ENCODE results near the gene TXLNG. TPM values are rescaled to one million over a fixed set of nuclear protein-coding genes. Genes with fewer than 3 reads are reported as not detected.

TXLNG gene
- total and polyA plus RNA-seq, 9 donors, result 14.0 to 27.7 (median 20.2) TPM

DNA sequence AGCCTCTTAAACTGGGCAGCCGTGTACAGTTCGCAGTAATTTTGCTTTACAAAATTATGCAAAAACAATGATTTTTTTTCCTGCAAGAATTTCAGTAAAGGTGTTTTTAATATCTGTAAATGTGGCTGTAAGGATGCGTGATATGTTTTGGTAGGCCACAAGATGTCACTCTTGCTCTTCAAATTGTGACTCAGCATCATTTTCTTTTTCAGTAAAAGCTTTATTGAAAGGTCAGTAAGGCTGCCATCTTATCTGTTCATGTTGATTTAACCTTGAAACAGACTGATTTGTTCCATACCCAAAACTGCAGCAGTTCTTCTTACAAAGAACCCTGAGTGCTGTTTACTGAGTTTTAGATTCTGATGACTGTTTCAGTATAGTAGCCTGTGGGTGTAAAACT, 39.9 kb downstream of the TXLNG start:
- intact Hi-C loops (cut with DNase I), result no loop called here
- Histone ChIP-seq H3K4me1 (ENCODE audit: insufficient read depth) (no peaks in the 10 kb centered on the region), H3K27me3 (no peaks in the 10 kb centered on the region), H3K4me3 (no peak overlapping the region), H3K27ac (peak overlapping the region in 1 of 2 donors; percentile 42), H3K9me3 (no peaks in the 10 kb centered on the region), H3K36me3 (no peaks in the 10 kb centered on the region)
- 35 to 54% (median 52%) methylated on average over 3 of the region's 3 CpGs for WGBS, 3 donors
- TF ChIP-seq EP300 (IDR thresholded peaks at IDR 0.05) (no peak), POLR2A (IDR thresholded peaks at IDR 0.05) (no peak)
- TF ChIP-seq, protein P1, sequence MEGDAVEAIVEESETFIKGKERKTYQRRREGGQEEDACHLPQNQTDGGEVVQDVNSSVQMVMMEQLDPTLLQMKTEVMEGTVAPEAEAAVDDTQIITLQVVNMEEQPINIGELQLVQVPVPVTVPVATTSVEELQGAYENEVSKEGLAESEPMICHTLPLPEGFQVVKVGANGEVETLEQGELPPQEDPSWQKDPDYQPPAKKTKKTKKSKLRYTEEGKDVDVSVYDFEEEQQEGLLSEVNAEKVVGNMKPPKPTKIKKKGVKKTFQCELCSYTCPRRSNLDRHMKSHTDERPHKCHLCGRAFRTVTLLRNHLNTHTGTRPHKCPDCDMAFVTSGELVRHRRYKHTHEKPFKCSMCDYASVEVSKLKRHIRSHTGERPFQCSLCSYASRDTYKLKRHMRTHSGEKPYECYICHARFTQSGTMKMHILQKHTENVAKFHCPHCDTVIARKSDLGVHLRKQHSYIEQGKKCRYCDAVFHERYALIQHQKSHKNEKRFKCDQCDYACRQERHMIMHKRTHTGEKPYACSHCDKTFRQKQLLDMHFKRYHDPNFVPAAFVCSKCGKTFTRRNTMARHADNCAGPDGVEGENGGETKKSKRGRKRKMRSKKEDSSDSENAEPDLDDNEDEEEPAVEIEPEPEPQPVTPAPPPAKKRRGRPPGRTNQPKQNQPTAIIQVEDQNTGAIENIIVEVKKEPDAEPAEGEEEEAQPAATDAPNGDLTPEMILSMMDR (IDR thresholded peaks at IDR 0.05), result peak; percentile 15 to 72 (median 52)
- no peak for DNase-seq

DNA sequence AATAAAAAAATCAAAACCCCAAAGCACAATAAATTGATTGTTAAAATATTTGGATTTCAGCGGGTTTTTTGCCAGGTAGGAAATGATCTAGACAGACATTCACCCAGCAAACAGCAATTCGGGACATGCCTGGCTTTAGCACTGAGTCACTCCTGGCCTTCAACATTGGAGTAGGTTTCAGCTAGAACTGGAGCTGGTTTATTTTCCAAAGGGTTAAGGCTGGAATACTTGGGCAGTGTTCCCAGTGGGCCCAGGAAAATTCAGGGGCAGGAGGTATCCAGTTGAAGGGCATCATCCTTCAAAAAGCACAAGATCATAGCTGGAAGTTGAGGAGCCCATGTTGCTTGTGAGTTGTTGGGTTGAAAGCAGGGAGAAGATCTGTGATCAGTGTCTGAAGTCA, 41.0 kb downstream of the TXLNG start:
- Histone ChIP-seq H3K27me3 (no peaks in the 10 kb centered on the region), H3K9me3 (no peaks in the 10 kb centered on the region), H3K4me1 (ENCODE audit: insufficient read depth) (no peaks in the 10 kb centered on the region), H3K27ac (peak overlapping the region in 1 of 2 donors; percentile 42), H3K36me3 (no peaks in the 10 kb centered on the region), H3K4me3 (no peak overlapping the region)
- intact Hi-C loops (cut with DNase I), result no loop called here
- TF ChIP-seq, protein P1 (IDR thresholded peaks at IDR 0.05), result no peak
- TF ChIP-seq EP300 (IDR thresholded peaks at IDR 0.05) (no peak), POLR2A (IDR thresholded peaks at IDR 0.05) (no peak)
- WGBS, 3 donors, result 84 to 87% (median 85%) methylated on average over 2 of the region's 2 CpGs
- DNase-seq, result no peak

DNA sequence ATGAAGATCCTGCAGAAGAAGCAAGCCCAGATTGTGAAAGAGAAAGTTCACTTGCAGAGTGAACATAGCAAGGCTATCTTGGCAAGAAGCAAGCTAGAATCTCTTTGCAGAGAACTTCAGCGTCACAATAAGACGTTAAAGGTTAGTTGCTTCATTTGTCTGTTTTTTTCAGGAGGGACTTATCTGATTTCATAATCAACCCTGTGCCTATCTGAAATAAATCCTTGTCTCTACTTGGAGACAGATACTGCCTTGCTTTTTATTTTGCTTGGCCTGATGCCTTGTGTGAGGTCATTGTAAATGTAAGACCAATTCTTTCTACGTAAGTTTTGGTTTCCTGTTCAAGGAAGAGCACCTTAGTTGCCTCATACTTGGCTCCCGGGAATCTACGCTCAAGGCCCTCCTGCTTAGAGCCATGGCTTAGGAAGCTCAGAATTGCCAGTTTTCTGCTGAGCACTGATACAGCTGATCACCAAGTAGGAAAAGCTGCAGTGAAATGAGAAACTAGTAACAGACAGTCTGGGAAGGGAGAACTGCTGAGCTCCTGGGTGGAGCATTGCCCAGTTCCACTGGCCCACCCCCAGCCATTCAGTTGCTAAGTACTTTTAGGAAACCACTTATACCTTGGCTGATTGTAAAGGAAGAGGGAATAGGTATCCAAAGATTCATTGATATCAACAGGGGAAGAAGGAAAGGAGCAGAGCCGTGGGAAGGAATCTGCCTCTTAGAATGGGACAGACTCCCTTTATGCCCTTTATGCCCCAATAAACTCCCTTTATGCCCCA, 42.0 kb downstream of the TXLNG start:
- intact Hi-C loops (cut with DNase I), result no loop called here
- 52 to 73% (median 57%) methylated on average over 6 of the region's 6 CpGs for WGBS, 3 donors
- H3K9me3 ChIP-seq, result no peaks in the 10 kb centered on the region
- H3K27me3 ChIP-seq, result no peaks in the 10 kb centered on the region
- H3K4me3 ChIP-seq, result no peak overlapping the region
- TF ChIP-seq EP300 (IDR thresholded peaks at IDR 0.05), result no peak
- TF ChIP-seq POLR2A (IDR thresholded peaks at IDR 0.05), result no peak
- TF ChIP-seq, protein P1 (IDR thresholded peaks at IDR 0.05), result no peak
- peak overlapping the region in 1 of 2 donors; percentile 68 for H3K27ac ChIP-seq
- no peaks in the 10 kb centered on the region for H3K4me1 ChIP-seq (ENCODE audit: insufficient read depth)
- no peaks in the 10 kb centered on the region for H3K36me3 ChIP-seq
- peak in 3 of 5 donors; percentile 40 to 76 (median 64) for DNase-seq

DNA sequence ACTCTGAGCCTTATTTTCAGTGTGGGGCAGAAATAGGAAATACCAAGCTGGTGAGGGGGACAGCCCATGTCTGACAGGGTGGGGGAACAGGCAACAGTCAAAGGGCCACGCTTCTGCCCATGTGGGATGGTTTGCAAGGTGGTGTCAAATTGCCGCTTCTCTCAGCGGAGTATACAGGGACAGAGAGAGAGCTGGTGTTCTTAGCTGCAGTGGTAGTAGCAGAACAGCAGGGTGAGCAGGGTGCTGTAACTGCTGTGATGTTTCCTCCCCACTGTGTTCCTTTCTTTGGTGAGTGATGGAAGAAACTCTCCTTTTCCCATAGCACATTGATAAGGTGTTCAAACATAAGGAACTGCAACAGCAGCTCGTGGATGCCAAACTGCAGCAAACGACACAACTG, 46.0 kb downstream of the TXLNG start:
- no peaks in the 10 kb centered on the region for H3K9me3 ChIP-seq
- no peak for DNase-seq
- H3K27ac ChIP-seq, result peak overlapping the region in 1 of 2 donors; percentile 5
- TF ChIP-seq POLR2A (IDR thresholded peaks at IDR 0.05) (no peak), EP300 (IDR thresholded peaks at IDR 0.05) (no peak)
- TF ChIP-seq, protein P1 (IDR thresholded peaks at IDR 0.05), result no peak
- H3K4me1 ChIP-seq (ENCODE audit: insufficient read depth), result no peaks in the 10 kb centered on the region
- no peak overlapping the region for H3K4me3 ChIP-seq
- 68 to 74% (median 73%) methylated on average over 5 of the region's 5 CpGs for WGBS, 3 donors
- no peaks in the 10 kb centered on the region for H3K36me3 ChIP-seq
- no peaks in the 10 kb centered on the region for H3K27me3 ChIP-seq
- intact Hi-C loops (cut with DNase I), result no loop called here

Measured in ovary (tissue), 9 donors.